NCI-H2227 (cell line): ENCODE measurements around the gene CTNNA2.
A peak's percentile ranks its signal among the peaks of the same experiment; 100 is the strongest.

ENCODE experiments used
- DNase-seq: peaks from one replicate; lab custom pipeline; 2025; ENCODE audit not compliant: unreplicated experiment; lab: John Stamatoyannopoulos, UW

CTNNA2 gene

GRCh38 chr2:79512442-79513401 is at the start of gene CTNNA2:
Gene CTNNA2 (plus strand): TSS chr2:79513051.
- DNase-seq: peak; percentile 100

- DNase-seq: no peak
Measured at GRCh38 chr2:79487399-79487798, 25.5 kb upstream of the CTNNA2 start.

- peak; percentile 27 for DNase-seq
Measured at GRCh38 chr2:79511320-79511951, 1.4 kb upstream of the CTNNA2 start.

- peak; percentile 17 for DNase-seq
Measured at GRCh38 chr2:79513711-79514110, 860 bp downstream of the CTNNA2 start.

- no peak for DNase-seq
Measured at GRCh38 chr2:79529636-79530035, 16.8 kb downstream of the CTNNA2 start.

GRCh38 chr2:79530443-79530842 is 17.6 kb downstream of the CTNNA2 start:
- no peak for DNase-seq

GRCh38 chr2:79547568-79547967 is 34.7 kb downstream of the CTNNA2 start:
- no peak for DNase-seq

- no peak for DNase-seq
Measured at GRCh38 chr2:79552653-79553052, 39.8 kb downstream of the CTNNA2 start.

GRCh38 chr2:79554899-79555298 is 42.0 kb downstream of the CTNNA2 start:
- no peak for DNase-seq

GRCh38 chr2:79564065-79564464 is 51.2 kb downstream of the CTNNA2 start:
- no peak for DNase-seq

- DNase-seq: no peak
Measured at GRCh38 chr2:79569048-79569447, 56.2 kb downstream of the CTNNA2 start.

- no peak for DNase-seq
Measured at GRCh38 chr2:79573895-79574674, 61.2 kb downstream of the CTNNA2 start.

GRCh38 chr2:79576451-79576850 is 63.6 kb downstream of the CTNNA2 start:
- no peak for DNase-seq

- DNase-seq: no peak
Measured at GRCh38 chr2:79578952-79579351, 66.1 kb downstream of the CTNNA2 start.

GRCh38 chr2:79580175-79580574 is 67.3 kb downstream of the CTNNA2 start:
- no peak for DNase-seq

- no peak for DNase-seq
Measured at GRCh38 chr2:79585701-79586433, 73.0 kb downstream of the CTNNA2 start.

- DNase-seq: no peak
Measured at GRCh38 chr2:79591281-79591680, 78.4 kb downstream of the CTNNA2 start.

- no peak for DNase-seq
Measured at GRCh38 chr2:79593237-79593867, 80.5 kb downstream of the CTNNA2 start.

GRCh38 chr2:79596403-79596802 is 83.6 kb downstream of the CTNNA2 start:
- no peak for DNase-seq

- no peak for DNase-seq
Measured at GRCh38 chr2:79604748-79605147, 91.9 kb downstream of the CTNNA2 start.
